K562 (cell line): Measurements from ENCODE around the gene SLC25A26. TPM values are rescaled to one million over a fixed set of nuclear protein-coding genes. Genes with fewer than 3 reads are reported as not detected.

ENCODE experiments used
- BHLHE40 ChIP-seq: IDR thresholded peaks from 2 replicates; pipeline ENCODE4 v1.6.1; 2011; ENCODE audit warnings: low read length, improper control_type of control experiment
- CBFA2T2 ChIP-seq: fragments of 450-650 bp; conservative IDR thresholded peaks from 2 replicates; pipeline ENCODE4 v1.6.1; 2017; ENCODE audit warnings: mild to moderate bottlenecking
- RBM15 ChIP-seq: fragments of 200-400 bp; formaldehyde crosslinking; IDR thresholded peaks from 2 replicates; pipeline ENCODE4 v1.6.1; 2018; ENCODE audit warnings: mild to moderate bottlenecking, low read length, moderate library complexity; ENCODE audit not compliant: insufficient read depth
- RNF2 ChIP-seq: sonication (generic); IDR thresholded peaks from 2 replicates; pipeline ENCODE4 v1.6.1; 2016
- TBP ChIP-seq: optimal IDR thresholded peaks from 2 replicates; pipeline ENCODE3; 2011; ENCODE audit warnings: low read depth, low read length, improper control_type of control experiment
- THRAP3 ChIP-seq: fragments of 450-650 bp; IDR thresholded peaks from 2 replicates; pipeline ENCODE4 v1.6.1; 2016; ENCODE audit warnings: mild to moderate bottlenecking, inconsistent platforms, borderline replicate concordance
- TOE1 ChIP-seq, 2 experiments: fragments of 450-650 bp in 1 of 2; sonication (generic) in 1 of 2; formaldehyde crosslinking in 1 of 2; IDR thresholded peaks; 2 replicates each; pipeline versions ENCODE4 v1.7.1 to v1.8.0; 2016 to 2022; ENCODE audit warnings: borderline replicate concordance in 2 of 2, mild to moderate bottlenecking in 2 of 2, antibody characterized with exemption in 1 of 2, inconsistent platforms in 1 of 2, low read depth in 1 of 2, missing genetic modification reagents in 1 of 2, moderate library complexity in 1 of 2
- ZNF175 ChIP-seq: fragments of 200-800 bp; sonication (Bioruptor generic); IDR thresholded peaks from 2 replicates; pipeline ENCODE4 v1.6.1; 2016; ENCODE audit warnings: low read depth, mild to moderate bottlenecking, missing genetic modification characterization, missing compliant biosample characterization
- ZNF589 ChIP-seq: fragments of 200-800 bp; sonication (Bioruptor generic); IDR thresholded peaks from 2 replicates; pipeline ENCODE4 v1.6.1; 2016; ENCODE audit warnings: low read depth, missing genetic modification characterization, missing compliant biosample characterization
- polyA plus RNA-seq, 8 experiments: library from polyadenylated mRNA; depleted of rRNA in 4 of 8; stranded (reverse) in 5 of 8; unstranded in 3 of 8; fragments of >200 nt; fragmentation: Nextera tagmentation in 2 of 8; fragmentation: Illumina TruSeq in 1 of 8; extraction: Ambion mirVana in 2 of 8; extraction: Trizol in 1 of 8; gene quantifications; 2 replicates each; pipeline versions ENCODE4 v1.2.1 to v1.2.3, GENCODE V29; 2011 to 2014; ENCODE audit warnings: inconsistent platforms in 1 of 8, missing spikeins in 1 of 8
- total RNA-seq, 7 experiments: library from RNA; depleted of rRNA in 6 of 7; stranded (reverse); fragments of >200 nt in 6 of 7; fragmentation: Illumina TruSeq in 2 of 7; extraction: Trizol in 2 of 7; gene quantifications; 2 replicates each; pipeline versions ENCODE4 v1.2.1 to v1.2.3, GENCODE V29; 2011 to 2021; ENCODE audit warnings: low replicate concordance in 1 of 7
- TF ChIP-seq, protein P1 (sequence below): fragments of 250-450 bp; sonication (Bioruptor Pico); IDR thresholded peaks from 2 replicates; pipeline ENCODE4 v1.8.0; 2022; ENCODE audit warnings: inconsistent platforms
- TF ChIP-seq, protein P2 (sequence below), 2 experiments: fragments of 450-650 bp in 1 of 2; sonication (generic) in 1 of 2; formaldehyde crosslinking; conservative IDR thresholded peaks; 2 replicates each; pipeline versions ENCODE4 v1.4.0 to v1.8.1; 2020 to 2022; ENCODE audit warnings: mild to moderate bottlenecking in 1 of 2, missing genetic modification reagents in 1 of 2
- TF ChIP-seq, protein P3 (sequence below), 2 experiments: fragments of 450-650 bp in 1 of 2; IDR thresholded peaks; 2 replicates each; pipeline ENCODE4 v1.6.1; 2011 to 2017; ENCODE audit warnings: low read depth in 2 of 2, antibody characterized with exemption in 1 of 2, borderline replicate concordance in 1 of 2, low read length in 1 of 2, mild to moderate bottlenecking in 1 of 2, mixed read lengths in 1 of 2; ENCODE audit not compliant: control insufficient read depth in 1 of 2
- TF ChIP-seq, protein P4 (sequence below): fragments of 250-450 bp; sonication (Bioruptor Pico); IDR thresholded peaks from 2 replicates; pipeline ENCODE4 v1.9.0; 2021; ENCODE audit warnings: mild to moderate bottlenecking, inconsistent platforms

The SLC25A26 gene
- total and polyA plus RNA-seq, 9 of the 15 experiments (the other 6 are each of a cell fraction or from before 2014, with no cell fraction given), result 7.2 to 29.1 (median 12.6) TPM

DNA sequence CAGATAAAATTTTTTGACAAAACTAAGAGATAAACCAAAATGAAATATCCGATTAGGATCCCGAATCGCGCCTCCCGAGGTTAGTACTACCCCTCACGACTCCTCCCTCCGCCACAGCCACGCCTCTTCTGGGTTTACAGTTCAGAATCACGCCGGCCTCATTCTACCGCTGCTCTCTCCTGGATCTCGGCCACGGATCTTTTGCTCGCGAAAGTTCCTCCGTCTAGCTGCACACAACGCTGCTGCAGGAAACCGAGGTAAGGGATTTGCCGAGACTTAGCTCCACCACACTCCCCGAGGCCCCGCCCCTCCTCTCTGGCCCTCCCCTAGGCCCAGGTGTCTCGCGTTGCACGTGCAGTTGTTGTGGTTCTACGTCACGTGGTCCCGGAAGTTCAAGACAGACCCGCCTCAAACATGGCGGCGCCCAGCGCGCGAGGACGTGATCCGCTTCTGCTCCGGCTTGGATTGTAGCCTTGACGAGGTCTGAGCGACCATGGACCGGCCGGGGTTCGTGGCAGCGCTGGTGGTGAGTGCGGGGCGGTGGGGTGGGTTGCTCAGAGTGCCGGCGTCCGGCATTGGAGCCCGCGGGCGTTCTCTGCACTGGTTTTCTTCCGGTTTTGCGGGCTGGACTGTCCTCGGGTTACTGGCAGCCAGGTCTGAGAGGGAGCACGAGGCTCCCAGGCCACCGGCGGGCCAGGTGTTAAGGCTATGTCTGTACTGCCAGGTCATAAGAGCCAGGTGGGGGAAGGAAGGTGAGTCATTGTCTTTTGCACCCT is at the start of gene SLC25A26 (continued):
- no peak for TF ChIP-seq RNF2
- TF ChIP-seq RBM15, result no peak
- TF ChIP-seq TBP, result peak; percentile 75
- TF ChIP-seq ZNF175 (CRISPR knock-in tag), result no peak
- TF ChIP-seq, protein P1, sequence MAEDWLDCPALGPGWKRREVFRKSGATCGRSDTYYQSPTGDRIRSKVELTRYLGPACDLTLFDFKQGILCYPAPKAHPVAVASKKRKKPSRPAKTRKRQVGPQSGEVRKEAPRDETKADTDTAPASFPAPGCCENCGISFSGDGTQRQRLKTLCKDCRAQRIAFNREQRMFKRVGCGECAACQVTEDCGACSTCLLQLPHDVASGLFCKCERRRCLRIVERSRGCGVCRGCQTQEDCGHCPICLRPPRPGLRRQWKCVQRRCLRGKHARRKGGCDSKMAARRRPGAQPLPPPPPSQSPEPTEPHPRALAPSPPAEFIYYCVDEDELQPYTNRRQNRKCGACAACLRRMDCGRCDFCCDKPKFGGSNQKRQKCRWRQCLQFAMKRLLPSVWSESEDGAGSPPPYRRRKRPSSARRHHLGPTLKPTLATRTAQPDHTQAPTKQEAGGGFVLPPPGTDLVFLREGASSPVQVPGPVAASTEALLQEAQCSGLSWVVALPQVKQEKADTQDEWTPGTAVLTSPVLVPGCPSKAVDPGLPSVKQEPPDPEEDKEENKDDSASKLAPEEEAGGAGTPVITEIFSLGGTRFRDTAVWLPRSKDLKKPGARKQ (CRISPR knock-in tag), result no peak
- TF ChIP-seq TOE1 (IDR thresholded peaks at IDR 0.05; ENCODE audit: borderline replicate concordance), result peak; percentile 95
- no peak for TF ChIP-seq TOE1 (CRISPR knock-in tag; IDR thresholded peaks at IDR 0.05; ENCODE audit: borderline replicate concordance, low read depth)
- TF ChIP-seq, protein P2, sequence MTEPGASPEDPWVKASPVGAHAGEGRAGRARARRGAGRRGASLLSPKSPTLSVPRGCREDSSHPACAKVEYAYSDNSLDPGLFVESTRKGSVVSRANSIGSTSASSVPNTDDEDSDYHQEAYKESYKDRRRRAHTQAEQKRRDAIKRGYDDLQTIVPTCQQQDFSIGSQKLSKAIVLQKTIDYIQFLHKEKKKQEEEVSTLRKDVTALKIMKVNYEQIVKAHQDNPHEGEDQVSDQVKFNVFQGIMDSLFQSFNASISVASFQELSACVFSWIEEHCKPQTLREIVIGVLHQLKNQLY (CRISPR knock-in tag; conservative IDR thresholded peaks at IDR 0.05), result no peak
- peak; percentile 74 for TF ChIP-seq CBFA2T2
- TF ChIP-seq, protein P3, sequence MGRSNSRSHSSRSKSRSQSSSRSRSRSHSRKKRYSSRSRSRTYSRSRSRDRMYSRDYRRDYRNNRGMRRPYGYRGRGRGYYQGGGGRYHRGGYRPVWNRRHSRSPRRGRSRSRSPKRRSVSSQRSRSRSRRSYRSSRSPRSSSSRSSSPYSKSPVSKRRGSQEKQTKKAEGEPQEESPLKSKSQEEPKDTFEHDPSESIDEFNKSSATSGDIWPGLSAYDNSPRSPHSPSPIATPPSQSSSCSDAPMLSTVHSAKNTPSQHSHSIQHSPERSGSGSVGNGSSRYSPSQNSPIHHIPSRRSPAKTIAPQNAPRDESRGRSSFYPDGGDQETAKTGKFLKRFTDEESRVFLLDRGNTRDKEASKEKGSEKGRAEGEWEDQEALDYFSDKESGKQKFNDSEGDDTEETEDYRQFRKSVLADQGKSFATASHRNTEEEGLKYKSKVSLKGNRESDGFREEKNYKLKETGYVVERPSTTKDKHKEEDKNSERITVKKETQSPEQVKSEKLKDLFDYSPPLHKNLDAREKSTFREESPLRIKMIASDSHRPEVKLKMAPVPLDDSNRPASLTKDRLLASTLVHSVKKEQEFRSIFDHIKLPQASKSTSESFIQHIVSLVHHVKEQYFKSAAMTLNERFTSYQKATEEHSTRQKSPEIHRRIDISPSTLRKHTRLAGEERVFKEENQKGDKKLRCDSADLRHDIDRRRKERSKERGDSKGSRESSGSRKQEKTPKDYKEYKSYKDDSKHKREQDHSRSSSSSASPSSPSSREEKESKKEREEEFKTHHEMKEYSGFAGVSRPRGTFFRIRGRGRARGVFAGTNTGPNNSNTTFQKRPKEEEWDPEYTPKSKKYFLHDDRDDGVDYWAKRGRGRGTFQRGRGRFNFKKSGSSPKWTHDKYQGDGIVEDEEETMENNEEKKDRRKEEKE (IDR thresholded peaks at IDR 0.05; ENCODE audit: borderline replicate concordance in 1 of 2, control insufficient read depth in 1 of 2, low read depth in 2 of 2, low read length in 1 of 2), result no peak
- no peak for TF ChIP-seq THRAP3
- no peak for TF ChIP-seq ZNF589
- TF ChIP-seq, protein P4, sequence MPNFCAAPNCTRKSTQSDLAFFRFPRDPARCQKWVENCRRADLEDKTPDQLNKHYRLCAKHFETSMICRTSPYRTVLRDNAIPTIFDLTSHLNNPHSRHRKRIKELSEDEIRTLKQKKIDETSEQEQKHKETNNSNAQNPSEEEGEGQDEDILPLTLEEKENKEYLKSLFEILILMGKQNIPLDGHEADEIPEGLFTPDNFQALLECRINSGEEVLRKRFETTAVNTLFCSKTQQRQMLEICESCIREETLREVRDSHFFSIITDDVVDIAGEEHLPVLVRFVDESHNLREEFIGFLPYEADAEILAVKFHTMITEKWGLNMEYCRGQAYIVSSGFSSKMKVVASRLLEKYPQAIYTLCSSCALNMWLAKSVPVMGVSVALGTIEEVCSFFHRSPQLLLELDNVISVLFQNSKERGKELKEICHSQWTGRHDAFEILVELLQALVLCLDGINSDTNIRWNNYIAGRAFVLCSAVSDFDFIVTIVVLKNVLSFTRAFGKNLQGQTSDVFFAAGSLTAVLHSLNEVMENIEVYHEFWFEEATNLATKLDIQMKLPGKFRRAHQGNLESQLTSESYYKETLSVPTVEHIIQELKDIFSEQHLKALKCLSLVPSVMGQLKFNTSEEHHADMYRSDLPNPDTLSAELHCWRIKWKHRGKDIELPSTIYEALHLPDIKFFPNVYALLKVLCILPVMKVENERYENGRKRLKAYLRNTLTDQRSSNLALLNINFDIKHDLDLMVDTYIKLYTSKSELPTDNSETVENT, result no peak
- peak; percentile 99 for TF ChIP-seq BHLHE40
